GM06990 (cell line): ENCODE measurements around the gene ZNF333.
"Not testable (repeated sequence)": the region's sequence is repeated elsewhere in the genome, so short reads cannot be mapped to it uniquely, and the experiment has no call there.

ENCODE experiments used
- DNase-seq: peaks from one replicate; pipeline ENCODE4 v3.0.0-alpha.2; 2011; ENCODE audit not compliant: insufficient read length; ENCODE audit errors: extremely low read depth
- H3K27me3 ChIP-seq: replicated peaks from 2 replicates; pipeline ENCODE4 v1.6.0; 2011; ENCODE audit warnings: low read length; ENCODE audit not compliant: control insufficient read depth, insufficient read depth
- H3K36me3 ChIP-seq: 2 replicates; pipeline ENCODE4 v1.5.1; 2011; ENCODE audit warnings: low read length; ENCODE audit not compliant: control insufficient read depth, insufficient read depth
- H3K4me3 ChIP-seq: replicated peaks from 2 replicates; pipeline ENCODE4 v1.5.1; 2011; ENCODE audit warnings: low read depth, mild to moderate bottlenecking, control low read depth, low read length
- CTCF ChIP-seq: IDR thresholded peaks from 2 replicates; pipeline ENCODE4 v1.5.1; 2011; ENCODE audit warnings: low read length, control low read depth, mild to moderate bottlenecking, inconsistent platforms; ENCODE audit not compliant: insufficient read depth, poor library complexity, severe bottlenecking

Gene ZNF333

GRCh38 chr19:14764401-14764800 is 74.6 kb downstream of the ZNF333 start:
- Histone ChIP-seq H3K4me3 (no peak overlapping the region), H3K36me3 (no peaks in the 10 kb centered on the region), H3K27me3 (no peaks in the 10 kb centered on the region)
- TF ChIP-seq CTCF: no peak
- no peak for DNase-seq

GRCh38 chr19:14765403-14765802 is 75.6 kb downstream of the ZNF333 start:
- DNase-seq, H3K27me3 ChIP-seq, H3K4me3 ChIP-seq, H3K36me3 ChIP-seq: not testable (repeated sequence)

- not testable (repeated sequence) for H3K4me3 ChIP-seq, H3K36me3 ChIP-seq, DNase-seq, H3K27me3 ChIP-seq
These were observed 76.0 kb downstream of the ZNF333 start for GRCh38 chr19:14765841-14766240.

DNA sequence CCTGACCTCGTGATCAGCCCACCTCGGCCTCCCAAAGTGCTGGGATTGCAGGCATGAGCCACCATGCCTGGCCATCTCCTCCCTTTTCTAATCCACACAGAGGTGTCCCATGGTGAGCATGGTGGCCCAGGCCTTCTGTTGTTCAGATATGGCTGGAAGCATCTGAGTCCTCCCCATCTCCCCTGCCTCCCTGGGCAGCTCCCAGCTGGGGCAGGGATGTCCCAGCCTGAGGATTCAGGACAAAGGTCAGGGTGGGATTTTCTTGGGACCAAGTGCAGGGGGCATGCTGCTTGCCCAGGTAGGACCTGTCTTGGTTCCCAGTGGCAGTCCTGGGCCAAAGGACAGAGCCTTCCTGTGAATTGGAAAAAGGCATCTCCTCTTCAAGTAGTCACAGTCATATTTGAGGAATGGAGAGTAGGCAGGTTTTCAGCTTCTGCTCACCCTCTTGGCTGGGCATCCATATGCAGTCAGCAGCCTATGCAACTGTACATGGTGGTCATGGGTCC is 77.7 kb downstream of the ZNF333 start:
- no peak for DNase-seq
- TF ChIP-seq CTCF: no peak
- no peak overlapping the region for H3K4me3 ChIP-seq
- no peaks in the 10 kb centered on the region for H3K27me3 ChIP-seq
- no peaks in the 10 kb centered on the region for H3K36me3 ChIP-seq

GRCh38 chr19:14768001-14768400 is 78.2 kb downstream of the ZNF333 start:
- no peaks in the 10 kb centered on the region for H3K36me3 ChIP-seq
- DNase-seq: no peak
- H3K4me3 ChIP-seq: no peak overlapping the region
- H3K27me3 ChIP-seq: no peaks in the 10 kb centered on the region
- TF ChIP-seq CTCF: no peak

DNA sequence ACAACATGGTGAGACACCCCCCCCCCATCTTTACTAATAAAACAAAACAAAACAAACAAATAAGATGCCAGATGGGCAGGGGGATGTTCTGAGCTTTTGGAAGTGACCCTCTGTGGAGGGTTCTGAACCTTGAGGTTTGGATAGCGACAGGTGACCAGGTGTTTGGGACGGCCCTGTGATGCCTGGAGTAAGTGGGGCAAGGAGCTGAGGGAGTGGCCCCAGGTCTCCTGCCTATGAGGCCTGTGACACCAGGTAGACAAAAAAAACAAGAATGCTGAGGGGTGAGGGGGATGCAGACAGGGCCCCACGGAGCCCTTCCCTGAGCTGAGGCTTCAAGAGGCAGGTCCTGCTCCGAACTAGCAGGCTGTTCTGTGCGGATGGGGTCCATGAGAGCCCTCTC is 79.4 kb downstream of the ZNF333 start:
- H3K4me3 ChIP-seq: no peak overlapping the region
- DNase-seq: no peak
- TF ChIP-seq CTCF: no peak
- no peaks in the 10 kb centered on the region for H3K36me3 ChIP-seq
- no peaks in the 10 kb centered on the region for H3K27me3 ChIP-seq

DNA sequence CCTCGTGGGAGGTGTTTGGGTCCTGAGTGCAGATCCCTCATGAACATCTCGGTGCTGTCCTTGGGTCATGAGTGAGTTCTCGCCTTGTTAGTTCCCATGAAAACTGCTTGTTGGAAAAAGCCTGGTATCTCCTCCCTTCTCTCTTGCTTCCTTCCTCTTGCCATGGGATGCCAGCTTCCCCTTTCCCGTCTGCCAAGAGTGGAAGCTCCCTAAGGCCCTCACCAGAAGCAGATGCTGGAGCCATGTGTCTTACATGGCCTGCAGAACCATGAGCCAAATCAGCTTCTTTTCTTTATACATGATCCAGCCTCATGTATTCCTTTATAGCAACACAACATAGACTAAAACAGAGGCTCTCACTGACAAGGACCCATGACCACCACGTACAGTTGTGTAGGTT is 80.3 kb downstream of the ZNF333 start:
- no peaks in the 10 kb centered on the region for H3K27me3 ChIP-seq
- no peak for DNase-seq
- TF ChIP-seq CTCF: no peak

More for the DNA sequence above, 80.3 kb downstream of the ZNF333 start:
- Histone ChIP-seq H3K36me3 (no peaks in the 10 kb centered on the region), H3K4me3 (no peak overlapping the region)
